Natural killer cell (primary cell): ENCODE data around the gene DAB2IP. TPM values are rescaled to one million over a fixed set of nuclear protein-coding genes. Genes with fewer than 3 reads are reported as not detected.

Experiments
- ATAC-seq, 3 donors: fragments of 150-1000 bp in 2 of 3; fragments of 200-7000 bp in 1 of 3; cut with Tn5 transposase; 1 replicate in 1 of 3; 2 replicates in 2 of 3; pipeline ENCODE4 v1.10.0; 2021; ENCODE audit warnings: mild to moderate bottlenecking in 2 of 3, moderate library complexity in 2 of 3
- DNase-seq, 2 donors: peaks; one replicate each; pipeline versions ENCODE4 v3.0.0 to v3.0.0-alpha.2; 2013 to 2021; ENCODE audit warnings: mixed read lengths in 1 of 2
- H3K27ac ChIP-seq: one replicate; pipeline ENCODE4 v1.5.1; 2013; ENCODE audit warnings: mild to moderate bottlenecking, low read length
- H3K27me3 ChIP-seq: one replicate; pipeline ENCODE4 v1.6.1; 2013; ENCODE audit warnings: low read length; ENCODE audit not compliant: control insufficient read depth, insufficient read depth
- H3K36me3 ChIP-seq: one replicate; pipeline ENCODE4 v1.6.1; 2013; ENCODE audit warnings: low read length; ENCODE audit not compliant: control insufficient read depth, insufficient read depth
- H3K4me1 ChIP-seq: one replicate; pipeline ENCODE4 v1.6.1; 2013; ENCODE audit warnings: low read length; ENCODE audit not compliant: control insufficient read depth, insufficient read depth
- H3K4me3 ChIP-seq: one replicate; pipeline ENCODE4 v1.5.1; 2013; ENCODE audit warnings: low read length
- H3K9me3 ChIP-seq: one replicate; pipeline ENCODE4 v1.6.1; 2013; ENCODE audit warnings: low read length; ENCODE audit not compliant: control insufficient read depth, insufficient read depth
- H3K27ac Mint-ChIP-seq, 2 donors: one replicate each; pipeline ENCODE4 v1.8.0; 2022; ENCODE audit warnings: mild to moderate bottlenecking in 2 of 2, mixed read lengths in 2 of 2, moderate library complexity in 1 of 2
- H3K27me3 Mint-ChIP-seq, 2 donors: one replicate each; pipeline ENCODE4 v1.8.0; 2022; ENCODE audit warnings: low read depth in 2 of 2, mixed read lengths in 2 of 2
- H3K36me3 Mint-ChIP-seq: one replicate; pipeline ENCODE4 v1.8.0; 2022; ENCODE audit warnings: mixed read lengths
- H3K4me1 Mint-ChIP-seq, 2 donors: one replicate each; pipeline ENCODE4 v1.8.0; 2022; ENCODE audit warnings: mixed read lengths in 2 of 2
- H3K4me3 Mint-ChIP-seq: one replicate; pipeline ENCODE4 v1.8.0; 2022; ENCODE audit warnings: mild to moderate bottlenecking, moderate library complexity, mixed read lengths
- H3K9me3 Mint-ChIP-seq, 2 donors: one replicate each; pipeline ENCODE4 v1.8.0; 2022; ENCODE audit warnings: mixed read lengths in 2 of 2
- CTCF ChIP-seq: fragments of 200-600 bp; IDR thresholded peaks from one replicate; pipeline ENCODE4 v1.8.0; 2022; ENCODE audit warnings: antibody characterized with exemption
- WGBS: methylation state at CpG from one replicate; pipeline ENCODE4 v1.1.7; 2013; ENCODE audit warnings: missing lambda C conversion rate; ENCODE audit not compliant: insufficient coverage; 5-methylcytosine and 5-hydroxymethylcytosine counted together
- intact Hi-C: fragments of 100-400 bp; cut with micrococcal nuclease; formaldehyde crosslinking; loops from one replicate; pipeline ENCODE4 v1.14.2; 2022
- total RNA-seq, 4 donors: library from RNA; stranded (reverse); fragments of 120-200 nt in 1 of 4; gene quantifications; one replicate each; pipeline versions ENCODE4 v1.2.3 to v1.2.4, GENCODE V29; 2013 to 2022

The DAB2IP gene
- total RNA-seq, 3 donors from 2014 or later (not counting 1 experiment from before 2014, with no cell fraction given): 0.19 to 2.5 TPM; not detected in 1

- ATAC-seq: no peak
- H3K4me3 Mint-ChIP-seq: no peak overlapping the region
- Histone ChIP-seq H3K4me1 (peaks cover 4% of the 10 kb centered on the region), H3K9me3 (no peaks in the 10 kb centered on the region), H3K27me3 (no peaks in the 10 kb centered on the region), H3K36me3 (no peaks in the 10 kb centered on the region), H3K27ac (no peak overlapping the region), H3K4me3 (no peak overlapping the region)
- no peaks in the 10 kb centered on the region for H3K4me1 Mint-ChIP-seq
- intact Hi-C loops: no loop called here
- no peaks in the 10 kb centered on the region for H3K36me3 Mint-ChIP-seq
- no peak for DNase-seq
- no peaks in the 10 kb centered on the region for H3K27me3 Mint-ChIP-seq
- 67% methylated on average over 9 of the region's 9 CpGs for WGBS
- H3K27ac Mint-ChIP-seq: no peak overlapping the region
- no peak for TF ChIP-seq CTCF
- H3K9me3 Mint-ChIP-seq: no peaks in the 10 kb centered on the region
These were observed 159.7 kb downstream of the DAB2IP start for GRCh38 chr9:121811140-121811539.

- Histone ChIP-seq H3K27ac (no peak overlapping the region), H3K4me3 (no peak overlapping the region), H3K27me3 (no peaks in the 10 kb centered on the region), H3K4me1 (peaks cover 4% of the 10 kb centered on the region), H3K36me3 (no peaks in the 10 kb centered on the region), H3K9me3 (no peaks in the 10 kb centered on the region)
- H3K27me3 Mint-ChIP-seq: no peaks in the 10 kb centered on the region
- no peak for TF ChIP-seq CTCF
- ATAC-seq (no peak), DNase-seq (no peak)
- no peaks in the 10 kb centered on the region for H3K4me1 Mint-ChIP-seq
- WGBS: 84% methylated on average over 10 of the region's 10 CpGs
- no peaks in the 10 kb centered on the region for H3K36me3 Mint-ChIP-seq
- no peak overlapping the region for H3K4me3 Mint-ChIP-seq
- intact Hi-C loops: no loop called here
- no peak overlapping the region for H3K27ac Mint-ChIP-seq
- no peaks in the 10 kb centered on the region for H3K9me3 Mint-ChIP-seq
These were observed 160.3 kb downstream of the DAB2IP start for GRCh38 chr9:121811751-121812150.

GRCh38 chr9:121812159-121812735, 160.8 kb downstream of the DAB2IP start:
- no peaks in the 10 kb centered on the region for H3K27me3 Mint-ChIP-seq
- TF ChIP-seq CTCF: no peak
- ATAC-seq (no peak), DNase-seq (no peak)
- no peak overlapping the region for H3K4me3 ChIP-seq
- H3K27me3 ChIP-seq: no peaks in the 10 kb centered on the region
- peaks cover 4% of the 10 kb centered on the region for H3K4me1 ChIP-seq
- H3K9me3 ChIP-seq: no peaks in the 10 kb centered on the region
- H3K27ac Mint-ChIP-seq: no peak overlapping the region
- intact Hi-C loops: no loop called here
- no peaks in the 10 kb centered on the region for H3K36me3 ChIP-seq
- H3K4me3 Mint-ChIP-seq: no peak overlapping the region
- 91% methylated on average over 12 of the region's 12 CpGs for WGBS
- H3K36me3 Mint-ChIP-seq: no peaks in the 10 kb centered on the region
- H3K9me3 Mint-ChIP-seq: no peaks in the 10 kb centered on the region
- H3K27ac ChIP-seq: no peak overlapping the region
- H3K4me1 Mint-ChIP-seq: no peaks in the 10 kb centered on the region
